HPDE6-E6E7 (cell line): ENCODE data around the gene ZRANB3.
"Not testable (repeated sequence)": the region's sequence is repeated elsewhere in the genome, so short reads cannot be mapped to it uniquely, and the experiment has no call there.

Source experiments
- DNase-seq: peaks from one replicate; pipeline ENCODE4 v3.0.0; 2011; ENCODE audit warnings: missing footprints; ENCODE audit errors: extremely low spot score

Gene ZRANB3

GRCh38 chr2:135327146-135327545 lies 203.9 kb downstream of the ZRANB3 start:
- DNase-seq: no peak

DNA sequence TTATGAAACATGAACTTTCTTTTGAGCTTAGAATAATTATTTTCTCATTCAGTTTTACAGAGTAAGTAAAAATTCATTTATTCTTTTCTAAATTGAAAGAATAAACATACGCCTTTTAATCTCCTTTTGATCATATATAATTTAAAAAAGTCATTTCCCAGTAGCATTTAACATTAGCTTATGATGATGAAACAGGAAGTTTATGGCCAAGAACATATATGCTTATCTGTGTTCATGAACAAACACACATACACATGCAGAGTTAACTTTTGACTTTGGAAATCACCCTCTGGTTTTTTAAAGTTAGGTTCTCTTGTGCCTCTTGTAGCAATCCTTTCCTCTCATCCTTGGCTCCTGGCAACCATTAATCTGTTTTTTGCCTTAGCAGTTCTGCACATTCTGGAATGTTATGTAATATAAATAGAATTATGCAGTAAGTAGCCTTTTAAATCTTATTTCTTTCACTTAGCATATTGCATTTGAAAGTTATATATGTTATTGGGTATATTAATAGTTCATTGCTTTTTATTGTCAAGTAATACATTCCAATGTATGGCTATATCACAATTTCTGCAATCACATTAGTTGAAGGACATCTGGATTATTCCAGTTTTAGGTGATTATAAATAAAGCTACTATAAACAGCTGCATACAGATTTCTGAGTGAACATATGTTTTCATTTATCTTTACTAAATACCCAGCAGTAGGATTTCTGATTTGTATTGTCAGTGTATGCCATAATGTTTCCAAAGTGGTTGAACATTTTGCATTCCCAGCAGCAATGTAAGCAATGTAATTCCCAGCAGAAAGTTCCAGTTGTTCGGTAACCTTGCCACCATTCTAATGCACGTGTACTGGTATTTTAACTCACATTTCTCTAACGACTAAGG lies 210.3 kb downstream of the ZRANB3 start:
- no peak for DNase-seq

DNA sequence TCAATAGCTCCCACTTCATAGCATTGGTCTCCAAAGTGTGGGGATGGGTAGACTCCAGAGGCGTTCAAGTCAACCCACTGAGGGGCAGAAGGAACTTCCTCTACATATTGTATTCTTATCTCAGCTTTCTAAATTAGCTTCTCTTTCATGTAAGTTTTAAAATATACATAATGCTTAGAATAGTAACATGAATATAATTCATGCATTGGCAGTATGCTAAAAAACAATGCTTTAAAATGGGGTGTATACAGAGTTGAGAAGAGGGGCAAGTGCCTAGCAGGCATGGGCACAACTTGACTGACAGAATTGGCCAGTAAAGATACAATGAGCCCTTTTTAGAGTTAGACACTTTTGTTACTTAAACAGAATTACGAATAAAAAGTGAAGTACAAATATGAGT lies 212.2 kb downstream of the ZRANB3 start:
- no peak for DNase-seq

DNA sequence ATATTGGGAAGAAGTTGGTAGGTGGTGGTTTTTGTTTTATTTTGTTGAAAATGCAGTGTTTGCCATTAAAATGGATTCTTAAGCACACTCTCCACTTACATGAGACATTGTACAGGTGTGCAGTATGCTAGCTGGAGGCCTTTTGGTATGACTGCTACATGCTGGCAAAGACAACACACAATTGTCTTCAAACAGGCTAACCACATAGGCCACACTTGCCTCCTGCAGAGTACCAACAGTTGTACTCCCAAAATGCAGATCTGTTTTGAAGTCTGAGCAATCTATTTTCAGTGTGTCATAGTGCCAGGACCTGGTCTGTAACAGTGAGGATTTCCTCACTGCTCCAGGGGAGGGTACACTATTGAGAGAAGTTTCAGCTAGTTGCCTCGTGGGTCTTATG lies 213.6 kb downstream of the ZRANB3 start:
- DNase-seq: no peak

DNA sequence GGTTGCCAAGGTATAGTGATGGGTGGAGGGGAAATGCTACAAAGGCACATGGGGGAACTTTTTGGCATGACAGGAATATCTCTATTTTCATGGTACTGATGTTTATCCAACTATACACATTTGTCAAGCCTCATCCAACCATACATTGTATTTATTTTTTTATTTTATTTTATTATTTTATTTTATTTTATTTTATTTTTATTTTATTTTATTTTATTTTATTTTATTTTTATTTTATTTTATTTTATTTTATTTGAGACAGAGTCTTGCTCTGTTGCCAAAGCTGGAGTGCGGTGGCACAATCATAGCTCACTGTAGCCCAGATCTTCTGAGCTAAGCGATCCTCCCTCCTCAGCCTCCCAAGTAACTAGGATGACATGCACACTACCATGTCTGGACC lies 219.1 kb downstream of the ZRANB3 start:
- no peak for DNase-seq

GRCh38 chr2:135311268-135311667 lies 219.8 kb downstream of the ZRANB3 start:
- DNase-seq: no peak

DNA sequence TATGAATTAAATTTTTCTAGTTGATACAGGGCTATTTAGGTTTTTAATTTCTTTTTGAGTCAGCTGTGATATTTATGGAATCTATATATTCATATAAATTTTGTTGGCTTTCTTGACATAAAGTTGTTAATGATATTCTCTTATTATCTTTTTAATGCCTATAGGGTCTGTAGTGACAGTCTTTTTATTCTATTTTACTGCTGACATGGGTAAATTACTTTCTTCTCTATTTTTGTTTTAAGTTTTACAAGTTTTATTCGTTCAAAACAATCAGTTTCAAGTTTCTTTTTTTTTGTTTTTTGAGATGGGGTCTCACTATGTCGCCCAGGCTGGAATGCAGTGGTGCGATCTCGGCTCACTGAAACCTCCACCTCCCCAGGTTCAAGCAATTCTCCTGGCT lies 226.3 kb downstream of the ZRANB3 start:
- no peak for DNase-seq

- peak; percentile 9 for DNase-seq
These were observed 231.3 kb downstream of the ZRANB3 start for GRCh38 chr2:135299658-135300244.

DNA sequence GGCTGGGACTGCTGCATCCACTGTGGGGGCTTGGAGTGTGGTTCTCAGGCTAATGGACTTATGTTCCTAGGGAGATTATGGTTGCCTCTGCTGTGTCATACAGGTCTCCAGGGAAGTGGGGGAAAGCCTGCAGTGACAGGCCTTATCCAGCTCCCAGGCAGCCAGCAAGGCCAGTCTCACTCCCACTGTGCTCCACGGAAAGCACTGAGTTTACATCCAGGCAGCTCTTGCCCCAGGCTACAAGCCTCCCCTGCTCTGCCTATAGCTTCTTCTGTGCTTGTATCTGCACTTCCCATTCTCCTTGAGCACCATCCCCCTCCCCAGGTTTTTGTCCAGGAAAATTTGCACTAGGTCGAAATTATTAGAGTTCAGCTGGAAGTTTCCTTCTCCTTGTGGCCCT lies 231.9 kb downstream of the ZRANB3 start:
- no peak for DNase-seq

- not testable (repeated sequence) for DNase-seq
These were observed 243.9 kb downstream of the ZRANB3 start for GRCh38 chr2:135287121-135287520.

DNA sequence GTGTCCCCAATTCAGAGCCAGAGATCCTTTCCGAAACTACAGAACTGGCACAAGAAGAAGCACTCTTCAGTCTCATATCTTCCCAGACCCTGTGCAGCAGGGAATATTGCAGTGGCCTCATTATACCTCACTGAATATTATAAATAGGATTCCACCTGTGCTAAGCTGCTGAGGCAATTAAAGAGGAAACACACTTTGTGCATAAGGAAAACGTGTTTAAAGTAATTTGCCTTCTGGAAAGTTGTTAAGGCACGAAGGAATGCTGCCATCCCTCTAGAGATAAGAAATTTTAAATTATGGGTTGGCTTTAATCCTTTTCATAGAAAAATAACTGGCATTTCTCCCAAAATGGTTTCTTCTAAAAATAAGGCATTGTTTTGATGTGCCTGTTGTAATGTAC lies 245.6 kb downstream of the ZRANB3 start:
- DNase-seq: no peak

DNA sequence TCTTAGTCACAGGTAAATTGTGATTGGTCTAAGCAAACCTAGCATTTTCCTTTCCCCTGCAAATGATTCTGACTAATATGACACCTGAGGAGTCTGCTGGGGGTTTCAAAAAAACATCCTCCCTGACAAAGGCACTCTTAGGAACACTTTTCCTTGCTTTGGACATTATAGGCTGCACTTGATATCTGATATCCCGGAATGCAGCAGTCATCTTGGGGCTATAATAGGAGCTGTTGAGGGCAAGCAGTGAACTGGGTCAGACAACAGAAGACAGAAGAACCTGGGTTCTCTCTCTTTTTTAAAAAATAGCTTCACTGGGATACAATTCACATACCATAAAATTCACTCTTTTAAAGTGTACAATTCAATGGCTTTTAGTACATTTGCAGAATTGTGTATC lies 249.6 kb downstream of the ZRANB3 start:
- no peak for DNase-seq

- no peak for DNase-seq
These were observed 251.8 kb downstream of the ZRANB3 start for GRCh38 chr2:135279209-135279608.

DNA sequence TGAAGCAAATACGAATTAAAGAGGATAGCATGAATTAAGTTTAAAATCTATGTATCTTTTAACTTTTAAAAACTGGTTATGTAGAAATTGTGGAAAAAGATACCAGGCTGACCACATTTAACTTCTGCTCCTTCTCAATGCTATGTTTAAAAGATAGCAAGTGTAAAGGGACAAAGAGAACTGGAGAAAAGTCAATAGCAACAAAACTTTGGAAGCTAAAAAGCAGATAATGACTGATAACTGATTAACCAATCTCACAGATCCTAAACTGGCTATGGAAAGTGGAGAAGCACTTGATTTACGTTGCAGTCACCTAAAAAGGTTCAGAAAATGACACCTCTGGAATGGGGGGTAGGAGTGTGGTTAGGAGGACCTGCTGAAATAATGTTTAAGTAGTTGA lies 254.5 kb downstream of the ZRANB3 start:
- DNase-seq: no peak

- DNase-seq: no peak
These were observed 260.0 kb downstream of the ZRANB3 start for GRCh38 chr2:135271006-135271405.

DNA sequence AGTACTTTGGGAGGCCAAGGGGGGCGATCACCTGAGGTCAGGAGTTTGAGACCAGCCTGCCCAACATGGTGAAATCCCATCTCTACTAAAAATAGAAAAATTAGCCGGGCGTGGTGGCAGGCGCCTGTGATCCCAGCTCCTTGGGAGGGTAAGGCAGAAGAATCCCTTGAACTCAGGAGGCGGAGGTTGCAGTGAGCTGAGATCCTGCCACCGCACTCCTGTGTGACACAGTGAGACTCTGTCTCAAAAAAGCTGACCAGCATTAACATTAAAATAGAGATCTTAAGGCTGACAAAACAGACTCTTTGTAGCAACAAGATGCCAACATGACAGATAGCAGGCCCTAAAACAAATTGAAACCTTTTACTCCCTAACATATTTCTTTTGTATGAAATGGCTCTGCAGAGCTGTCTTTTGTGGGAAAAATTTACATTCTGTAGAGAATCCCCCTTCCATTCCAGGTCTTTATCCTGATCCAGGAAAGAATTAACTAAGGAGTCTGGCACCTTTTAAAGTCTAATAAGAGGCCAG lies 265.0 kb downstream of the ZRANB3 start:
- DNase-seq: no peak

DNA sequence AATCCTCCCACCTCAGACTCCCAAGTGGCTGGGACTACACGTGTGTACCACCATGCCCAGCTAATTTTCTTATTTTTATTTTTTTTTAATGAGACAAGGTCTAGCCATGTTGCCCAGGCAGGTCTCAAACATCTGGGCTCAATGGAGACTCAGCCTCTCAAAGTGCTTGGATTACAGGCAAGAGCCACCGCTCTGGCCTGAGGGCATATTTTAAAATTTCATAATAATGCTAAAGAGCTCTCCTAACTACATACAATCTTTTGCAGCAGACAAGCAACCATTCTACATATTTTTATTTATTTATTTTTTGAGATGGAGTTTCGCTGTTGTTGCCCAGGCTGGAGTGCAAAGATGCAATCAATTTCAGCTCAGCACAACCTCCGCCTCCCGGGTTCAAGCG lies 271.9 kb downstream of the ZRANB3 start:
- DNase-seq: no peak

GRCh38 chr2:135258193-135258592 lies 272.8 kb downstream of the ZRANB3 start:
- no peak for DNase-seq

GRCh38 chr2:135257383-135258090 lies 273.5 kb downstream of the ZRANB3 start:
- DNase-seq: no peak

DNA sequence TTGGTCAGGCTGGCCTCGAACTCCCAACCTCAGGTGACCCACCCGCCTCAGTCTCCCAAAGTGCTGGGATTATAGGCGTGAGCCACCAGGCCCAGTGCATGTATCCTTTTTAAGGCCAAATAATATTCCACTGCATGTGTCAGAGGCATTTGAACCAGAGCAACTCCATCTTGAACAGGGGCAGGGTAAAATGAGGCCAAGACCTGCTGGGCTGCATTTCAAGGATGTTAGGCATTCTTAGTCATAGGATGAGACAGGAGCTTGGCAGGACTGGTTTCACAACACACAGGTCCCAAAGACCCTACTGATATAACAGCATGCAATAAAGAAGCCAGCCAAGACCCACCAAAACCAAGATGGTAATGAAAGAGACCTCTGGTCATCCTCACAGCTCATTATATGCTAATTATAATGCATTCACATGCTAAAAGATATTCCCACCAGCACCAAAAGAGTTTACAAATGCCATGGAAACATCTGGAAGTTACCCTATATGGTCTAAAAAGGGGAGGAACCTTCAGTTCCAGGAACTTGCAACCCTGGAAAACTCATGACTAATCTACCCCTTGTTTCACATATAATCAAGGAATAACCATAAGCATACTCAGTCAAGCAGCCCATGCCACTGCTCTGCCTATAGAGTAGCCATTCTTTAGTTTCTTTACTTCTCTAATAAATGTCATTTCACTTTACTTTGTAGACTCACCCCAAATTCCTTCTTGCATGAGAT lies 274.3 kb downstream of the ZRANB3 start:
- DNase-seq: no peak

GRCh38 chr2:135255208-135255607 lies 275.8 kb downstream of the ZRANB3 start:
- no peak for DNase-seq
